Measurements from ENCODE around the gene ZNF605. TPM values are rescaled to one million over a fixed set of nuclear protein-coding genes. Genes with fewer than 3 reads are reported as not detected.

The ZNF605 gene
- total and polyA plus RNA-seq, 9 of the 15 experiments (the other 6 are each of a cell fraction or from before 2014, with no cell fraction given) = 0.45 to 1.1 (median 0.68) TPM

GRCh38 chr12:132926415-132926833 is 29.7 kb downstream of the ZNF605 start:
- no peak overlapping the region for H3K4me3 ChIP-seq
- no peak overlapping the region for H3K27ac ChIP-seq (ENCODE audit: extremely low read depth, low read depth, low read length)
- 5% methylated on average over 6 of the region's 6 CpGs for WGBS (ENCODE audit: insufficient coverage, low coverage, missing lambda C conversion rate)
- H3K27me3 ChIP-seq (ENCODE audit: control insufficient read depth in 2 of 2, insufficient read depth in 2 of 2, low read length in 2 of 2) = no peaks in the 10 kb centered on the region
- ATAC-seq (no peak), DNase-seq (ENCODE audit: extremely low read depth in 1 of 4, low spot score in 3 of 4) (no peak), FAIRE-seq (no peak)
- ChIA-PET POLR2A (no interaction called here), CTCF (ENCODE audit: low intra/inter-chr PET ratio) (no interaction called here)
- H3K9me1 ChIP-seq (ENCODE audit: control insufficient read depth, insufficient read depth, low read length) = no peaks in the 10 kb centered on the region
- no peak overlapping the region for H3K4me2 ChIP-seq (ENCODE audit: insufficient read depth, low read length)
- H3K4me1 ChIP-seq (replicated peaks in 1 of 2; ENCODE audit: control insufficient read depth in 2 of 2, insufficient read depth in 2 of 2, low read length in 2 of 2) = no peaks in the 10 kb centered on the region
- H3K36me3 ChIP-seq (ENCODE audit: control insufficient read depth, insufficient read depth, low read length) = no peaks in the 10 kb centered on the region
- H3K79me2 ChIP-seq (ENCODE audit: control insufficient read depth, insufficient read depth, low read length) = no peaks in the 10 kb centered on the region
- intact Hi-C loops (cut with micrococcal nuclease) (no loop called here), in situ Hi-C loops (cut with MboI) (no loop called here)
- TF ChIP-seq SMC3 (conservative IDR thresholded peaks at IDR 0.05; ENCODE audit: insufficient read depth, low read depth, low read length) (no peak), ZFP1 (CRISPR knock-in tag; IDR thresholded peaks at IDR 0.05) (no peak), TRIM28 (IDR thresholded peaks at IDR 0.05) (0 out of 2 replicates have a peak, but pooled peaks have one; percentile 36), FOXJ3 (CRISPR knock-in tag; IDR thresholded peaks at IDR 0.05) (no peak), FOXA1 (IDR thresholded peaks at IDR 0.05; ENCODE audit: borderline replicate concordance) (no peak), ZNF707 (CRISPR knock-in tag; conservative IDR thresholded peaks at IDR 0.05) (no peak), ZNF274 (IDR thresholded peaks at IDR 0.05; ENCODE audit: borderline replicate concordance, low read depth, low read length) (peak; percentile 96), SMAD3 (CRISPR knock-in tag; conservative IDR thresholded peaks at IDR 0.05) (no peak), KLF16 (IDR thresholded peaks at IDR 0.05) (no peak), ZC3H8 (IDR thresholded peaks at IDR 0.05) (no peak), CHD2 (IDR thresholded peaks at IDR 0.05; ENCODE audit: low read depth, low read length) (no peak)
- TF ChIP-seq, protein P1, sequence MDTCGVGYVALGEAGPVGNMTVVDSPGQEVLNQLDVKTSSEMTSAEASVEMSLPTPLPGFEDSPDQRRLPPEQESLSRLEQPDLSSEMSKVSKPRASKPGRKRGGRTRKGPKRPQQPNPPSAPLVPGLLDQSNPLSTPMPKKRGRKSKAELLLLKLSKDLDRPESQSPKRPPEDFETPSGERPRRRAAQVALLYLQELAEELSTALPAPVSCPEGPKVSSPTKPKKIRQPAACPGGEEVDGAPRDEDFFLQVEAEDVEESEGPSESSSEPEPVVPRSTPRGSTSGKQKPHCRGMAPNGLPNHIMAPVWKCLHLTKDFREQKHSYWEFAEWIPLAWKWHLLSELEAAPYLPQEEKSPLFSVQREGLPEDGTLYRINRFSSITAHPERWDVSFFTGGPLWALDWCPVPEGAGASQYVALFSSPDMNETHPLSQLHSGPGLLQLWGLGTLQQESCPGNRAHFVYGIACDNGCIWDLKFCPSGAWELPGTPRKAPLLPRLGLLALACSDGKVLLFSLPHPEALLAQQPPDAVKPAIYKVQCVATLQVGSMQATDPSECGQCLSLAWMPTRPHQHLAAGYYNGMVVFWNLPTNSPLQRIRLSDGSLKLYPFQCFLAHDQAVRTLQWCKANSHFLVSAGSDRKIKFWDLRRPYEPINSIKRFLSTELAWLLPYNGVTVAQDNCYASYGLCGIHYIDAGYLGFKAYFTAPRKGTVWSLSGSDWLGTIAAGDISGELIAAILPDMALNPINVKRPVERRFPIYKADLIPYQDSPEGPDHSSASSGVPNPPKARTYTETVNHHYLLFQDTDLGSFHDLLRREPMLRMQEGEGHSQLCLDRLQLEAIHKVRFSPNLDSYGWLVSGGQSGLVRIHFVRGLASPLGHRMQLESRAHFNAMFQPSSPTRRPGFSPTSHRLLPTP (IDR thresholded peaks at IDR 0.05; ENCODE audit: borderline replicate concordance, extremely low read depth, insufficient read length) = no peak
- TF ChIP-seq, protein P2, sequence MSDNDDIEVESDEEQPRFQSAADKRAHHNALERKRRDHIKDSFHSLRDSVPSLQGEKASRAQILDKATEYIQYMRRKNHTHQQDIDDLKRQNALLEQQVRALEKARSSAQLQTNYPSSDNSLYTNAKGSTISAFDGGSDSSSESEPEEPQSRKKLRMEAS (CRISPR knock-in tag; IDR thresholded peaks at IDR 0.05) = no peak
- H2AFZ ChIP-seq (ENCODE audit: low read depth, low read length) = no peak overlapping the region
- peaks cover 20% of the 10 kb centered on the region for H3K9me3 ChIP-seq (replicated peaks; ENCODE audit: control insufficient read depth, insufficient read depth, low read depth, low read length)
- BruUV-seq (replicated peaks) = no TSS peak
- no peak overlapping the region for H3K9ac ChIP-seq (ENCODE audit: insufficient read depth in 1 of 2, low read depth in 2 of 2, low read length in 2 of 2)
- no peaks in the 10 kb centered on the region for H4K20me1 ChIP-seq (replicated peaks; ENCODE audit: control insufficient read depth, insufficient read depth, low read length)
